ENCODE results near the gene ATG13.
"Not testable (repeated sequence)": the region's sequence is repeated elsewhere in the genome, so short reads cannot be mapped to it uniquely, and the experiment has no call there.

ATG13 gene

DNA sequence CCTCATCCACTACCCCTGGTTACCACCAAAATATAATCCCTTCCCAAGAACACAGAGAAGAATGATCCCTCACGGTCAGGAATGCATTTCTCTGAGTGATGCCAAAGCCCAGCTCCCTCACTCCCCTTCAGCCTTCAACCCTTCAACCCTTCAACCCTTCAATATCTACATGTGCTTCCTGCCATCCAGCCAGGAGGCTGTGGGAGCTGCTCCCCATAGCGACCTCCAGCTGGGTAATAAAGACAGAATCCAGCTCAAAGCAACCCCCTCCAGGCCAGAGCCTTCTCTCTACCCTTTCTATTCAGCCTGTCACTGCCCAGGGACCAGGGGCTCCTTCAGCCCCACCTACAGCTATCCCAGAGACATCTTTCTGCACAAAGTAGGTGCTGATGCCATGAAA, 80.4 kb downstream of the ATG13 start:
- DNase-seq (ENCODE audit: low spot score): no peak

DNA sequence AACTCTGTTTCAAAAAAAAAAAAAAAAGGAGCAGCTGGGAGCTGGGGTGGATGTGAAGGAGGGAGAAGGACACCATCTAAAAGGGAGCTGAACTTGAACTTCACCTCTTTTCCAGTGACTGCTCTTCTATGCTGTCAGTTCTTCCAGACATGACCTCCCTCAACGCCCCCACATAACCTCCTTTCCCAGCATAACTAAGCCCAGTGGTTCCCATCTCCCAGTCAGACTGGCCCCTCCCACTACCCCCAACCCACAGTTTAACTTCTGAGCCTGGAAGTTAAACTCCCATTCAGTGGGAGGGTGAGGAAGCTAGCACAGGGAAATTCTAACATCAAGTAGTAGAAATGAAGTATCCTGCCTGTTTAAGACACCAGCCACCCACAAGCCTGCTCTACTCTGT, 81.2 kb downstream of the ATG13 start:
- DNase-seq (ENCODE audit: low spot score): no peak

DNA sequence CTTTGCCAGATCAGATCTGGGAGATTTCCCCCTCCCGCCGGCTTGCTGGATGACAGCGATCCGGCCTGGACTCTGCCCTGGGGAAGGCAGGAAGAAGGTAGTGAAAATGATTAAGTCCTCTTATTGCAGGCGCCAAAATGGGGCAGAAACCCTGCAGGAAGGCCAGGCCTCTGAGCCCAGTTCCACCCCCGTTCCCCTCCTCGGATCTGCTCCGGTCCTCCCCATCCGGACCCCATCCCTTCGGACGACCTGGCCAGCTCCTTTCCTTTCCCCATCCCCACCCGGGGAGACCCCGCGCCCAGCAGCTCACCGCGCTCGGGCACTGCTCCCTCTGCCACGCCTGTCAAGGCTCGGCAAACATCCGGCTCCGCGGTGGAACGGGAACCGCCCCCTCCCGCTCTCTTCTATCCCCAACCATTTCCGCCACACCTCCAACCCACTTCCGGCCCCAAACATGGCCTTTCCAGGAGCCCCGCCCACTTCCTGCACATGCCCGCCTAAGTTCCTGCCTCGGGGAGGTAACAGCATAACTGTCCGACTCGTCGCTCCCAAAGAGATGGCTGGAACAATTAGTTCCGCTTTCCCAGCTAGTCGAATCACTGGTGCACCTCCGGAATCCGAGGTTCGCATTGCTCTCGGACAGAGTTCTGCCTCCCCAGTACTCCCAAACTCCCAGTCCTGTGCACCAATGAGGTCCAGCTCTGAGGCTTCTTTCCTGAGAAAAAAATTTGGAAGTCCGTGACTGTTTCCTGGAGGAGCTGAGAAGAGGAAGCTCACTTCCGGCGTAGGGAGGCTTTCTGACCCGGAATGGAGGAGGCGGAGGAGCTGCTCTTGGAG, 83.1 kb downstream of the ATG13 start, which contains the start of the genes ARHGAP1 and ZNF408:
Gene ARHGAP1 (minus strand): TSS at position 379 of the 837 bp plus-strand sequence. CDS start 4,512 bp downstream, outside the sequence.
Gene ZNF408 (plus strand): TSS at position 791 of the 837 bp plus-strand sequence. CDS start 17 bp downstream, at position 808.
- peak; percentile 99 for DNase-seq (ENCODE audit: low spot score)

DNA sequence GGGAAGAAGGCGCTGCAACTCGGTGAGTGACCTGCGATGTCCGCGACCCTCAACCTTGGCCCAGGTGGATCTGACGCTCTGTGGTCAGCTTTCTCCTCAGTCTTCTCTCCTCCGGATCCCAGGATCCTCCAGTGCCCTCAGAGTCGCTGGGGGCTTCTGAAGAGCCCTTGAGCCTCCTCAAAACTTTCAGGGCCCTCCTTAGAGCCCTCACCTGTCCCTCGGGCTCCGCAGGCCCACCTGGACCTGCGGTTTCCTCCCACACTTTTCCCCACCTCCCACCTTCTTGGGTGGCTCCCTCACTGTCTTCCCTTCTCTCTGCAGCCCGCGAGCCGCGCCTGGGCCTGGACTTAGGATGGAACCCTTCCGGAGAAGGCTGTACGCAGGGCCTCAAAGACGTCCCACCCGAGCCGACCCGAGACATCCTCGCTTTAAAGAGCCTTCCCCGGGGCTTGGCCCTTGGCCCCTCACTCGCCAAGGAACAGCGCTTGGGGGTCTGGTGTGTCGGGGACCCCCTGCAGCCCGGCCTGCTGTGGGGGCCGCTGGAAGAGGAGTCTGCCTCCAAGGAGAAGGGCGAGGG, 83.8 kb downstream of the ATG13 start:
- DNase-seq (ENCODE audit: low spot score): no peak

DNA sequence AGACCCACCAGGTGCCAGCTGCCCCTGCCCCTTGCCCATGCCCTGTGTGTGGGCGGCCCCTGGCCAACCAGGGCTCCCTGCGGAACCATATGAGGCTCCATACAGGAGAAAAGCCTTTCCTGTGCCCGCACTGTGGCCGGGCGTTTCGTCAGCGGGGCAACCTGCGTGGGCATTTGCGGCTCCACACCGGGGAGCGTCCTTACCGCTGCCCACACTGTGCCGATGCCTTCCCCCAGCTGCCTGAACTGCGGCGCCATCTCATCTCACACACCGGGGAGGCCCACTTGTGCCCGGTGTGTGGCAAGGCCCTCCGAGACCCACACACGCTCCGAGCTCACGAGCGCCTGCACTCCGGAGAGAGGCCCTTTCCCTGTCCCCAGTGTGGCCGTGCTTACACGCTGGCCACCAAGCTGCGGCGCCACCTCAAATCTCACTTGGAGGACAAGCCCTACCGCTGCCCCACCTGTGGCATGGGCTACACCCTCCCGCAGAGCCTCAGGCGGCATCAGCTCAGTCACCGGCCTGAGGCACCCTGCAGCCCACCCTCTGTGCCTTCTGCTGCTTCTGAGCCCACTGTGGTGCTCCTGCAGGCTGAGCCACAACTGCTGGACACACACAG, 87.8 kb downstream of the ATG13 start:
- no peak for DNase-seq (ENCODE audit: low spot score)

DNA sequence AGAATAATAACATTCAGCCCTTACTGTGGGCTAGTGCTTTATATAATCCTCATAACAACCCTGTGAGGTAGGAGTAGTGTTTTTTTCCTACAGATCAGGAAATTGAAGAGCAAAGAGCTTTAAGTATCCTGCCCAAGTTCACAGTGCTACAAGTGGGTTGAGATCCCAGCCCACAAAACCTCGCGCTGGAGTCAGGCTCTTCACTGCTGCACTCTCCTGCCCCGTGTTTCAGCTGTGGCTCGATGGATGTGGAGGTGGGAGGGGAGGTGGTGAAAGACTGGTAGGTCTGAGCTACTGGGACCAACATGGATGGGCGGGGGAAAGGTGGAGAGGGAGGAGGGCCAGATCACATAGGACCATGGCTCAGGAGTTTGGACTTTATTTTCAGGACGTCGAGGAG, 89.5 kb downstream of the ATG13 start:
- no peak for DNase-seq (ENCODE audit: low spot score)

DNA sequence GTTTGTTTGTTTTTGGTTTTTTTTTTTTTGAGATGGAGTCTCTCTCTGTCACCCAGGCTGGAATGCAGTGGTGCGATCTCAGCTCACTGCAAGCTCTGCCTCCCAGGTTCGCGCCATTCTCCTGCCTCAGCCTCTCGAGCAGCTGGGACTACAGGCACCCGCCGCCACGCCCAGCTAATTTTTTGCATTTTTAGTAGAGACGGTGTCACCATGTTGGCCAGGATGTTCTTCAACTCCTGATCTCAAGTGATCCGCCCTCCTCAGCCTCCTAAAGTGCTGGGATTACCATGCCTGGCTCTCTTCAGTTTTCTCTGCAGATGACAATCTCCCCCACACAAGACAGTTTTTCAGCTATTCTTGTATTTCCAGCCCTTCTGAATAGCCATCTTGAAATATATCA, 92.0 kb downstream of the ATG13 start:
- not testable (repeated sequence) for DNase-seq (ENCODE audit: low spot score)

DNA sequence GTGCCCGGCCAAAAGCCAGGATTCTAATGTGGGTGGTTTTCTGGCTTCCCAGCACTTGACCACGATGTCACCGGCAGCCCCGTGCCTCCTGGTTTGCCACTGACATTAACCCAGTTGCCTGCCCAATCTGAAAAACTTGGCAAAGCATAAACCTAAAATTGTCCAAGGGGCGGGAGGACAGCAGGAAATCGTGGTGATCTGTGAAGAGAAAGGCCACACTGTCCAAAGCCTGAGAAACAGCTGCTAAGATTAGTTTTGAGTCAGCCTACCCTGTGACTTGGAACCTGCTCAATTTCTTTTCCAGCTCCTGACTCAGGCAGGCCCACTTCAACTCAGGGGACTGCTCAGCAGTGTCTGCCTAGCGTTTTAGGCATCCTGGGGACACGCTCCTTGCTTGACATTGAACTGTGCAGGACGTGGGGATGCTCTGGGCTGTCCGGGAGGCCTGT, 93.5 kb downstream of the ATG13 start:
- no peak for DNase-seq (ENCODE audit: low spot score)

DNA sequence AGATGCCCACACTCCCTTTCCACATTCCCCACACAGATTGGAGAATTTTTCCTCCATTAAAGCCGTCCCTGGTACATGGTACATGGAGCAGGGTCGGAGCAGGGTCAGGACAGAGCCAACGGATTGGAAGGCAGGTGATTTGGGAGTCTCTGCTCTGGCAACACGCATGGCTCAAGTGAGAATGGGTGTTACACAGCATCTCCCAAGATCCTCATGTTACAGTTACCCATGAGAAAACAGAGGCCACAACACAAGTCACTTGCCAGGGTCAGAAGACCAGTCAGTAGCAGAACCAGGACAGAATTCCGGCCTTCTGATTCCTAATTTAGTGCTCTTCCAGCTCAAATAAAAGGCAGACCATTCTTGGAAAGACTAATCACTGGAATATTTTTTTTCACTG, 94.0 kb downstream of the ATG13 start:
- DNase-seq (ENCODE audit: low spot score): no peak

DNA sequence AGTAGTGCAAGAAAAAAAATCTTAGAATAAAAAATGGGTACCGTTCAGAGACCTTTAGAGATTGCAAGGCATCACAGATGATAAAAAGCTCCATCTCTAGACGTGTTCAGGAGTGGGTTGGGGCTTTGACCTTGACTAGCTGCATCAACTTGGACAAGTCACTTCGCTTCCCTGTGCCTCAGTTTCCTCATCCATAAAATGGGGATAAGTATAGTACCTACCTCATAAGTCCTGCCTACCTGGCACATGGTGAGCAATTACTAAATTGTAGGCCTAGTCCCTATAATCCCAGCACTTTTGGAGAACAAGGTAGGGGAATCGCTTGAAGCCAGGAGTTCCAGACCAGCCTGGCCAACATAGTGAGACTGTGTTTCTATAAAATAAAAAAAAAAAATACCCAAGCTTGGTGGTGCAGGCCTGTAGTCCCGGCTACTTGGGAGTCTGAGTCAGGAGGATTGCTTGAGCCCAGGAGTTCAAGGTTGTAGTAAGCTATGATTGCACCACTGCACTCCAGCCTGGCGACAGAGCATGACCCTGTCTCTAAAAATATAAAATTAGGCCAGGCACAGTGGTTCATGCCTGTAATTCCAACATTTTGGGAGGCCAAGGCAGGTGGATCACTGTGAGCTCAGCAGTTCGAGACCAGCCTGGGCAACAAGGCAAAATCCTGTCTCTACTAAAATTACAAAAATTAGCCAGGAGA, 95.7 kb downstream of the ATG13 start:
- no peak for DNase-seq (ENCODE audit: low spot score)

DNA sequence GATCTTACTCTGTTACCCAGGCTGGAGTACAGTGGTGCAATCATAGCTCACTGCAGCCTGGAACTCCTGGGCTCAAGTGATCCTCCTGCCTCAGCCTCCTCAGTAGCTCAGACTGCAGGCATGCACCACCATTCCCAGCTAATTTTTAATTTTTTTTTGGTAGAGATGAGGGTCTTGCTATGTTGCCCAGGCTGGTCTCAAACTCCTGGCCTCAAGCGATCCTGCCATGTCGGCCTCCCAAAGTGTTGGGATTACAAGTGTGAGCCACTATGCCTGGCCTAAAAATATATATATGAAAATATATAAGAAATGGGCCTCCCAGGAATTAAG, 100.4 kb downstream of the ATG13 start:
- not testable (repeated sequence) for DNase-seq (ENCODE audit: low spot score)

DNA sequence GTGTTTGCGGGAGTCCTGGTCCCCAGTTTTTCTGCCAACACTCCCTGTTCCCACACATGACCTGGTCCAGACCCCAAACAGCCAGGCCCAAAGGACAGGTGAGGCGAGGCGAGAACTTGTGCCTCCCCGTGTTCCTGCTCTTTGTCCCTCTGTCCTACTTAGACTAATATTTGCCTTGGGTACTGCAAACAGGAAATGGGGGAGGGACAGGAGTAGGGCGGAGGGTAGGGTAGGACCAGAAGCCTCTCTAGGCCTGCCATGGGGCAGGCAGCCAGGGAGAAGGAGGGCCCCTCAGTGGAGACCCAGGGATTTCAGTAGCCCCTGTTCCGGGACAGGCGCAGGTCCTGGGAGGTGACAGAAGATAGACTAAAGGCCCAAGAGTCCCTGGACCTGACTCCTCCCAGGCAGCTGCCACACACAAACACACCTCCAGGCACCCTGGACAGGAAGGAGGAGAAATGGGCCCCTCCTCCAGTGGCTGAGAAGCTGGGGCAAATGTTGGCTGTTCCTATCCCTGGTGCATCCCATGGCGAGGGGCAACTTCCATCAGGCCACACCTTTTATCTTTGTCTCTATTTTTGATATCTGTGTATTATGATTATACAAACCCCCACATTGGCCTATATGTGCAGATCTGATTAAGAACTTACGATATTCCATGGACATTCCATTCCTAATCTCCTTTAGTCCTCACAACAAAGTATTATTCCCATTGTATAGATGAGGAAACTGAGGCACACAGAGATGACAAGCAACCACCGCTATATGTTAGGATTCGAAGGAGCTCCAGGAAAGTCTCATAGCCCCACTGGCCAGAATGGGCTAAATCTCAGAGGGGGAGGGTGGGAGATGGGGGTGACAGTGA, 101.0 kb downstream of the ATG13 start:
- DNase-seq (ENCODE audit: low spot score): no peak

DNA sequence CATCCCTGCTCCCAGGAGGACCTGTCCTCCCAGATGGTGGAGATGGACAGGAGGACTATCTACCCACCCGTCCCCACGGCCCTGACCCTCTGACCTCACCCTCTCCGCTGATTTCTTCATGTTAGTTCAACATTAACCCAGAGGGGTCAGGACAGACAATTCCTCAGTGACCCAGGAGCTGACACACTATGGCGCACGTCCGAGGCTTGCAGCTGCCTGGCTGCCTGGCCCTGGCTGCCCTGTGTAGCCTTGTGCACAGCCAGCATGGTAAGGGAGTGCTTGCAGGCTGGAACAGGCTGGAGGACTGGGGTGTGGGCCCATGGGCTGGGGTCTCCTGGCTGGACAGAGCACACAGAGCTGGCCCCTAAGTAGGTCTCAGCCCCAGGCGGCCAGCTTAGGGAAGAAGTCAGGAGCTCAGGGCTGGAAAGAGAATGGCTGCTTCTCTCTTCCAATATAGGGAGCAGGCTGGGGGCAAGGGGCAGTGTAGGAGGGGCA, 101.7 kb downstream of the ATG13 start, which contains the start of gene F2:
Gene F2 (plus strand): TSS at position 166 of the 495 bp plus-strand sequence. CDS start 23 bp downstream, at position 189.
- DNase-seq (ENCODE audit: low spot score): no peak

DNA sequence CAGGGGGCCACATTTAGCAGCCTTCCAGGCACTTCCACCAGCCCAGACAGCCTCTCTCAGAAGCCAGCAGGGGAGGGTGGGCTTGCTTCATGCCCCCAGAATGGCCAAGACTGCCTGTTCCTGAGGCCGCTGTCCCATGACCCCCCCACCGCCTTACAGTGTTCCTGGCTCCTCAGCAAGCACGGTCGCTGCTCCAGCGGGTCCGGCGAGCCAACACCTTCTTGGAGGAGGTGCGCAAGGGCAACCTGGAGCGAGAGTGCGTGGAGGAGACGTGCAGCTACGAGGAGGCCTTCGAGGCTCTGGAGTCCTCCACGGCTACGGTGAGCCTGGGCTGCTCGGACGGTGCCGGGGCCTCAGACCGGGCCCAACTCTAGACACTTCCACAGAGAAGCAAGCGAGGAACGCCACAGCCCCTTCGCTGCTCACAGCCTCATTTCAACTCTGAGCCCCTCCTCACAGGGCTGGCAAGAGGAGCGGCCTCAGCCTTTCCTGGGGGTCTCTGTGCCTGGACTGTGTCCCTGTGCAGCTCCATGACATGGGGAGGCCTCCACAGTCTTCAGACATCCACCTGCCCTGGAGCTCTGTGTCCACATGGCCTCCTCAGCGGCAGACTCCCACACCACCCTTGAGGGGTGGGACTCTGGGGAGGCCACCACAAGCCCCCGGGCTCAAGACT, 102.3 kb downstream of the ATG13 start:
- no peak for DNase-seq (ENCODE audit: low spot score)

DNA sequence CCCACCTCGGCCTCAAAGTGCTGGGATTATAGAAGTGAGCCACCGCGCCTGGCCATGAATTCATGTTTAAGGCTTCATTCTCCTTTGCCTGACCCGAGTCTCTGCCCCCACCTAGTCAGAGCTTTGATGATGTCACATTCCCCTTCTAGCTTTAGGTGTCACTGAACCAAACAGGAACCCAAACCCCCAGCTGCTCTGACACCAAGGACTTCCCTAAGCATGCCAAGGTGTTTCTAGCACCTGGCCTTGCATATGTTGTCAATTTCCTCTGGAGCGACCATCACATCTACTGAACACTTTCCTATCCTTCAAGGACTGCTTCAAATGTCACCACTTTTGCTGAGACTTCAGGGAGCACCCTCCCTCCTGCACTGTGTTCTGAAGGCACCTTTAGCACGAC, 103.9 kb downstream of the ATG13 start:
- no peak for DNase-seq (ENCODE audit: low spot score)

DNA sequence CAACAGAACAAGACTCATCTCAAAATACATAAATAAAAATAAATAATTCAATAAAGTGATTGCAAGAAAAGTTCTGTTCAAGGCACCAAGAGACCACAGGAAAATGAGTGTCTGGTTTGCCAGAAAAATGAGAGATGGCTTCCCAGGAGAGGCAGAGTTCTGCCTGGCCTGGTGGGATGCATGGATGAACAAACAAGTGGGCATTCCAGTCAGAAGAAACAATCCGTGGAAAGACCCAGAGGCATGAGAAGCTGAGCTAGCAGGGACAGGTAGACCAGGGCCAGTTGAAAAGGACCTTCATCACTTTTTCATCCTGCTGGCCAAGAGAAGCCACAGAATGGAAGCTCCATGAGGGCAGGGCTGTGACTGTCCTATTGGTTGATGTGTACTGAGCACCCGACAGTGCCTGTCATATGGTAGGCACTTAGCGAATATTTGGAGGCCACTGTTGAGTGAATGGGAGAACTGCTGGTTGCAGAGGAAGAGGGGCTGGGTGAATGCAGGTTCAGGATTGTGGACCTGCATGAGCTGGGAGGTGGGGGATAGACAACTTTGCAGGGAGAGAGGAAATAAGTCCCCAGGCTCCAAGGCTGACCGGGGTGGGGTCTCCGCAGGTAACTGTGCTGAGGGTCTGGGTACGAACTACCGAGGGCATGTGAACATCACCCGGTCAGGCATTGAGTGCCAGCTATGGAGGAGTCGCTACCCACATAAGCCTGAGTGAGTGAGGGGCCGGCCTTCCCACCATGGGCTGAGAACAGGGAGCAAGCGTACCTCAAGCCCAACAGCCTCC, 105.4 kb downstream of the ATG13 start:
- DNase-seq (ENCODE audit: low spot score): no peak

DNA sequence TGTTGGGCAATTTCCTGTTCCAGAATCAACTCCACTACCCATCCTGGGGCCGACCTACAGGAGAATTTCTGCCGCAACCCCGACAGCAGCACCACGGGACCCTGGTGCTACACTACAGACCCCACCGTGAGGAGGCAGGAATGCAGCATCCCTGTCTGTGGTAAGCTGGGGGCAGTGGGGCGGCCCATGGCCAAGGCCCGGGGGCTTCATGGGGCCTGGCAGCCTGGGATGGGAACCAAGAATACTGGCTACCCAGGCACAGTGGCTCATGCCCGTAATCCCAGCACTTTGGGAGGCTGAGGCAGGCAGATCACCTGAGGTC, 106.0 kb downstream of the ATG13 start:
- no peak for DNase-seq (ENCODE audit: low spot score)

DNA sequence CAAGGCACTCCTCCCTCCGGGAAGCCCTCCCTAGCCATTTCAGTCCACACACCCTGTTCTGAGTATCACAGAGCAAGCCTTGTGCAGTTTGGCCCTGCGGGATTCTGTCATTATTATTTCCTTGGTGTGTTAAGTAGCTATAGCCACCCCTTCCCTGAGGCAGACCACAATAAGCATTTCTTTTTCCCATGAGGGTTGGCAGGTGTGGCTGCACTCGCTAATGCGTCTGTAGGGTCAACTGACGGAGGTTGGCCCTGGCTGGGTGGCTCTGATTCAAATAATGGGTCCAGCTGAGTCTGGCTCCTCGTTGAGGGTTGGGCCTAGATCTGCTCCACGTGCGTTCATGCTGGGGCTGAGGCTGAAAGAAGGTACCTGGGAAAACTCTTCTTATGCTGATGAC, 106.7 kb downstream of the ATG13 start:
- no peak for DNase-seq (ENCODE audit: low spot score)
